Measurements from ENCODE around the gene DLG1. TPM values are rescaled to one million over a fixed set of nuclear protein-coding genes. Genes with fewer than 3 reads are reported as not detected.

Gene DLG1
- total RNA-seq, 4 donors from 2014 or later: 103 to 150 (median 122) TPM

- 60 to 61% methylated on average over 3 of the region's 3 CpGs for WGBS, 2 donors
- no peak overlapping the region for H3K4me3 ChIP-seq
- H3K27me3 ChIP-seq: no peaks in the 10 kb centered on the region
- no peak for DNase-seq
- TF ChIP-seq CTCF (IDR thresholded peaks at IDR 0.05): no peak
- TF ChIP-seq POLR2A (IDR thresholded peaks at IDR 0.05): no peak
- no peaks in the 10 kb centered on the region for H3K9me3 ChIP-seq
- H3K27ac ChIP-seq: peak overlapping the region in 3 of 4 donors; percentile 25 to 64 (median 62)
- H3K4me1 ChIP-seq: peaks cover 15 to 48% (median 23%) of the 10 kb centered on the region in 3 donors
- H3K36me3 ChIP-seq: no peaks in the 10 kb centered on the region
- intact Hi-C loops (cut with DNase I): no loop called here
Measured at GRCh38 chr3:197308591-197308990, 10.2 kb upstream of the DLG1 start.

- H3K4me3 ChIP-seq: no peak overlapping the region
- no peaks in the 10 kb centered on the region for H3K9me3 ChIP-seq
- no peaks in the 10 kb centered on the region for H3K27me3 ChIP-seq
- DNase-seq: no peak
- peaks cover 15 to 51% (median 23%) of the 10 kb centered on the region in 3 donors for H3K4me1 ChIP-seq
- intact Hi-C loops (cut with DNase I): no loop called here
- TF ChIP-seq CTCF (IDR thresholded peaks at IDR 0.05): no peak
- no peak for TF ChIP-seq POLR2A (IDR thresholded peaks at IDR 0.05)
- 75 to 82% methylated on average over 7 of the region's 7 CpGs for whole genome bisulfite sequencing, 2 donors
- H3K36me3 ChIP-seq: no peaks in the 10 kb centered on the region
- H3K27ac ChIP-seq: peak overlapping the region in 2 of 4 donors; percentile 31 to 33
Measured at GRCh38 chr3:197306374-197307086, 8.1 kb upstream of the DLG1 start.

GRCh38 chr3:197305854-197306253 lies 7.4 kb upstream of the DLG1 start:
- Histone ChIP-seq H3K27ac (peak overlapping the region in 2 of 4 donors; percentile 26 to 31), H3K4me3 (no peak overlapping the region), H3K27me3 (no peaks in the 10 kb centered on the region), H3K36me3 (no peaks in the 10 kb centered on the region), H3K4me1 (peaks cover 15 to 50% (median 23%) of the 10 kb centered on the region in 3 donors), H3K9me3 (no peaks in the 10 kb centered on the region)
- 22 to 23% methylated on average over 1 of the region's 1 CpG for WGBS, 2 donors
- TF ChIP-seq POLR2A (IDR thresholded peaks at IDR 0.05): no peak
- no peak for TF ChIP-seq CTCF (IDR thresholded peaks at IDR 0.05)
- no peak for DNase-seq
- intact Hi-C loops (cut with DNase I): no loop called here

GRCh38 chr3:197303452-197303851 lies 5.0 kb upstream of the DLG1 start:
- no peak overlapping the region for H3K27ac ChIP-seq
- no peaks in the 10 kb centered on the region for H3K27me3 ChIP-seq
- 83 to 93% methylated on average over 6 of the region's 6 CpGs for WGBS, 2 donors
- H3K4me1 ChIP-seq: peaks cover 3 to 42% (median 14%) of the 10 kb centered on the region in 3 donors
- H3K4me3 ChIP-seq: no peak overlapping the region
- no peak for DNase-seq
- intact Hi-C loops (cut with DNase I): no loop called here
- H3K36me3 ChIP-seq: no peaks in the 10 kb centered on the region
- TF ChIP-seq POLR2A (IDR thresholded peaks at IDR 0.05) (no peak), CTCF (IDR thresholded peaks at IDR 0.05) (no peak)
- no peaks in the 10 kb centered on the region for H3K9me3 ChIP-seq

- Histone ChIP-seq H3K4me3 (no peak overlapping the region), H3K27ac (peak overlapping the region in 1 of 4 donors; percentile 22), H3K4me1 (peaks cover 3 to 38% (median 12%) of the 10 kb centered on the region in 3 donors), H3K36me3 (no peaks in the 10 kb centered on the region), H3K9me3 (no peaks in the 10 kb centered on the region), H3K27me3 (no peaks in the 10 kb centered on the region)
- 50 to 52% methylated on average over 3 of the region's 3 CpGs for WGBS, 2 donors
- TF ChIP-seq CTCF (IDR thresholded peaks at IDR 0.05) (no peak), POLR2A (IDR thresholded peaks at IDR 0.05) (no peak)
- no peak for DNase-seq
- intact Hi-C loops (cut with DNase I): no loop called here
Measured at GRCh38 chr3:197302696-197303341, 4.4 kb upstream of the DLG1 start.
